Activated CD4-positive, alpha-beta T cell treated with anti-CD3 and anti-CD28 coated beads, Interleukin-2, amount 50 U/mL, for 1 hour (primary cell): ENCODE results near the gene NAA80.
"Not testable (repeated sequence)": the region's sequence is repeated elsewhere in the genome, so short reads cannot be mapped to it uniquely, and the experiment has no call there.

Experiments used
- DNase-seq: peaks from one replicate; pipeline ENCODE4 v3.0.0-alpha.2; 2020

The NAA80 gene

DNA sequence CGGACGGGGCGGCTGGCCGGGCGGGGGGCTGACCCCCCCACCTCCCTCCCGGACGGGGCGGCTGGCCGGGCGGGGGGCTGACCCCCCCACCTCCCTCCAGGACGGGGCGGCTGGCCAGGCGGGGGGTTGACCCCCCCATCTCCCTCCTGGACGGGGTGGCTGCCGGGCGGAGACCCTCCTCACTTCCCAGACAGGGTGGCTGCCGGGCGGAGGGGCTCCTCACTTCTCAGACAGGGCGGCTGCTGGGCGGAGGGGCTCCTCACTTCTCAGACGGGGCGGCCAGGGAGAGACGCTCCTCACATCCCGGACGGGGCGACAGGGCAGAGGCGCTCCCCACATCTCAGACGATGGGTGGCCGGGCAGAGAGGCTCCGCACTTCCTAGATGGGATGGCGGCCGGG is 12.8 kb upstream of the NAA80 start:
- DNase-seq, result not testable (repeated sequence)

DNA sequence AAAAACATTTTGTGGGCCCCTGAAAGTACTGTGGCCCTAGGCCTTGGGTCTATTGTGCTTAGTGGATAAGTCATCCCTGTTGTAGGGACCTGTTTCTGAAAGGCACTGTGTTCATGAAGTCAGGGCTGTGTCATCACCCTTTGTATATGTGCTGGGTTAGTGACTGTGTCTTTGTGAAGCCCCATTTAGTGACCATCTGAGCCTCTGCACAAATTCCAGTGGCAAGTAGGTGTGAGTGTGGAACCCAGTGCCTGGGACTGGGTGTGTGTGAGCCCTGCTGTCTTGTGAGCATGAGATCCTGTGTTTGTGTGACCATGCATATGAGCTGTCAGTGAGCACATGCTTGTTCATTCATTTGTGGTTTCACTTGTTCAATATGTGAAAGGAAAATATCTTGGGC is 5.4 kb upstream of the NAA80 start:
- no peak for DNase-seq

DNA sequence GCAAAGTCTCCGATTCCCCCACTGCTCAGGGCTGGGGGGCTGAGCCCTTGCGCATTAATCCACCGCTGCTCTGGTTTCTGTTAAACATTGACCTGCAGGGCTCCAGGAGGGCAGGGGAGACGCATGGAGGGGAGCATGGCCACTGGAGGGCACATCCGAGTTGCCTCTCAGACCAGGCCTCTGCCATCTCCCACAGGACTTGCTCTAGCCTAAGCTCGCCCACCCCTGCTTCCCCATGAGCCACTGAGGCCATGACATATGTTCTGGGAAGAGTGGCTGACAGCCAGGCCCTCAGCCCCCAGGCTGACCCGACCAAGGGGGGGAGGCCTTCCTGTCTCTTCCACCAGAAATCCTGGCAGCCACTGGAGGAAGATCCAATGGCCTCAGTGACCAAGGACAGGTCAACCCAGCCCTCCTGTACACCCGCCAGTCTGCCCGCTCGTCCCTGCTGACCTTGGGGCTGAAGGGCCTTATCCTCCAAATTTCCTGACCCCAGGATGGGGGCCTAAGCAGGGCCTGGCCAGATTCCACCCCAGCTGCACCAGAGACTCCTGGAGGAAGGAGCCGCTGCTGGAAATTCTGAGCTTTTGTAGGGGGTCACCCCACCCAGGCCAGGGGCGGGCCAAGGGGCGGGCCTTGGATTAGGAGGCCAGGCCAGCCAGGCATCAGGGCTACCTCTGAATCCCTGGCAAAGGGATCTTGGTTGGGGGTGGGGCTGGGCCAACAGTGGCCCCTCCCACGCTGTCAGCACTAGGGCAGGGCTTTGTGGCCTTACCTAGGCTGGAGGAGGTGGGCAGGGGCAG is 4.0 kb upstream of the NAA80 start, which contains the start of gene HYAL1:
HYAL1 (minus strand) TSS at position 562 of the 803 bp plus-strand sequence. CDS start 618 bp downstream, outside the sequence.
- no peak for DNase-seq

DNA sequence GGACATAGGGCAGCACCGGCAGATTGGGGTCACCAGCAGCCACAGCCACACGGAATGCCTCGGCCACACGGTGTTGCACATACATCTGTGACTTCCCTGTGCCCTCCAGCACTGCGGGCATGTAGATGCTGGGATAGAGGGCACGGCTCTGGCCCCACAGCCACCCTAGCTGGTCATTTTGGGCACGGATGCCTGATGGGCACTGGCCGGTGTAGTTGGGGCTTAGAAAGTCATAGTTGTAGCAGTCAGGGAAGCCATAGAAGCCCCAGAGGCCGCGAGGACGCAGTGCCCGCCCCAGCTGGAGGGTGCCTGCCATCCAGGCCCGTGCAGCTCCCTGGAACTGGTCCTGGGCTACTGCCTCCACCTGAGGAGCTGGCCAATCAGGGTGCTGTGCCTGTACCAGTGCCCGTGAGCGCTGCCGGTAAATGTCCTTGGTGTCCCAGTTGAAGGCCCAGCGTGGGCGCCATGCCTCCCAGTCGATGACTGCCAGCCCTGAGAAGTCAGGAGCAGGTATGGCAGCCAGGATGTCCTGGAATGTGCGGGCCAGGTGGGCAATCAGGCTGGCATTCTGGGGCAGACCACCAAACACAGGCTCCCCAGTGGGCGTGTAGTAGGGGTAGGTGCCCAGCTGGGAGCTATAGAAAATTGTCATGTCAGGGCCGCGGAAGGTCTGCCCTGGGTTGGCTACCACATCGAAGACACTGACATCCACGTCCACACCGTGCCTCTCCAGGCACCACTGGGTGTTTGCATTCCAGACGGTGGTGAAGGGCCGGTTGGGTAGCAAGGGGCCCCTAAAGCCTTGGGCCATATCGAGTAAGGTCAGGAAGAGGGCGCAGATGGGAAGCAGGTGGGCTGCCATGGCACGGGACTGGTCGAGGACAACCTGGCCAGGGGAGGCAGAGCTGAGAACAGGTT is 3.1 kb upstream of the NAA80 start:
- no peak for DNase-seq

DNA sequence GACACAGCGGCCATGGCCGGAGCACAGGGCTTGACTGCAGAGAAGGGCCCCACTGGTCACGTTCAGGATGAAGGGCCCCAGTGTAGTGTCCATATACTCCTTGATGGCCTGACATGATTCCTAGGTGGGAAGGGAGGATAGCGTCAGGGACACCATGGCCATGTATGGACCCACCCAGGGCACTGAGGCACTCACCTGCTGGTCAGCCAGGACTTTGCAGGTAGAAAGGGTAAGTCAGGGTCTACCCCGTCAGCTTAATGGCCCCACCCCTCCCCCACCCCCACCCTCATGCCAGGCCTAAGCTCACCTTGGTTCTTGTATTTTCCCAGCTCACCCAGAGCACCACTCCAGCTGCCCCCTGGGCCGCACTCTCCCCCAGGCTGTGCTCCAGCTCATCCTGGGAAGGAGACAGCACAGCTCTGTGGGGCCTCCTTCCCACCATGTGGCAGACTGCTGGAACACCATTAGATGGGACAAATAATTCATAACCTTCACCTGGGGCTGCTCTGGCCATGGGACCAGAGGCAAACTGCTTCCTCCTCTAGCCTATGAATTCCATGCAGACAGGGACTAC is 1.6 kb upstream of the NAA80 start:
- DNase-seq, result no peak

DNA sequence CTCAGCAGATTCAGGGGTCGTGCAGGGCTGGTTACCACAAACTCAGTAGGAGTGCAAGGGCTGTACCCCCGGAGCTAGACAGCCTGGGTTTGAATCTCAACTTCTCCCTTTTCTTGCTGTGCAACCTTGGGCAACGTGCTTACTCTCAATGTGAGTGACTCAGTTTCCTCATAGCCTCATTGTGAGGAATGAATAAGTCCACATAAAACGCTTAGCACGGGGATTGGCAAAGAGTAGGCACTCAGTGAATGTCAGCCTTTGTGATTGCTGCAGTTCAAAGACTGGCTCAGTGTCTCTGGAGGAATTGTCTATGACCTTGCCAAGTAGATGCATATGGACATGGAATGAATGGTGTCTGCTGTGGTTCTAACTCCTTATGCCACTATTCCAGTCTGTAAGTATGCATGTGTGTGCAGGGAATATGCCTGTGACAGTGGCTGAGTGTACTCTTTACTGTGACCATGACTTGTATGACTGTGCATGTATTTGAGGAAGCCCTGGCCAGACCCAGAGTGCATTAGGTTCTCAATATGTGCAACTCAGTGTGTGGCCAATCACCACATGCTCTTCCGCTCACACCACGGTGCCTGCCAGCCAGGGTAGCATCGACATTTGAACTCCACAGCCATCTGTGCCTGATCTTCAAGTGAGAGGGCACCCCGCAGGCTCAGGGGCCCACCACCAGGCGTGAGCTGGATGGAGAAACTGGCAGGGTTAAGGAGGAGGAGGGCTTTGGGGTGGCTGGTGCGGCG is 900 bp upstream of the NAA80 start:
- DNase-seq, result no peak

DNA sequence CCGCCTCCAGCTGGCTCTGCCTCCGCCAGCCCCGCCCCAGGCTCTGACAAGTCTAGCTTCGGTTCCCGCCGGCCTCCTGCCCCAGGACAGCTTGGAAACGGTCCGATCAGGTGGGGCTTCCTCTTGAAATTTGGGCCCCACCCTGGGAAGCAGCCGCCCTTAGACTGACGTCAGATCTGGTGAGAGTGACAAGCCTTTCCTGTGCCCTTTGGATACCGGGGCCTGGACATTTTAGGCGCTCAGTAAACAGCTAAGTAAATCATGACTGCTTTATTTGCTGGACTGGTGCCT is 378 bp upstream of the NAA80 start:
- DNase-seq, result no peak

DNA sequence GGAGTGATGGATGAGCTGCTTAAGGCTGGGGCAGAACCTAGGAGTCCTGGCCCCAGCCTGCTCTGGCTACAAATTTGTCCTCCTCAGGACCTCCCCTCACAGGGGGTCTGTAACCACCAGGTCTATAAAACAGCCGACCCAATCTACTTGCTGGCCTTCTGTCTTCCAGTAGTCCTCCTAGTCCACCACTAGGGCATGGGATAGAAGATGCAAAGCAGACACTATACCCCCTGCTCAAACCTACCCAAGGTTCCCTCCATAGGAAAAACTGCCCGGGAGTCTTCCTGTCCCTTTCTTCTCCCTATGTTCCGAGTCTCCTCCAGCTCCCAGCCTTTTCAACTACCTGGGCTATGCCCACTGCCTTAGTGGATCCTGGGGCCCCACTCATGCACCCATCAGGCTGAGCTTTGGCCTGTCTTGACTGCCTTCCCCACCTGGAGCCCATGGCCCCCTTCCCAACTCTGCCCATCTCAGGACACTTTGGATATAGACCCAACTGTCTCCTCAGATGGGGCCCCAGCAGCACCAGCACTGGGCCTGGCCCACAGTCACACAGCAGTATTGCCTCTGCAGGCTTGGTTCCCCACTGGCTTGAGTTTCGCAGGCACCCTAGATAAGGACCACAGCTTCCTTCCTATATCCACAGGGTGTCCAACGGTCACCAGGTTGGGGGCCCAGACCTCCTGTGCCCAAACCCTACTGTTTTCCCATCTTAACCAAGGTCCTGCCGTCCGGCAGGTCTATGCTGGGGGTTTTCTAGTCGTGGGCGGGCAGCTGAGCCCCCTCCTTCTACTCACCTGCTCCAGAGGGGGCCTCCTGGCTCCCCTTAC is 1.1 kb downstream of the NAA80 start:
- DNase-seq, result no peak

DNA sequence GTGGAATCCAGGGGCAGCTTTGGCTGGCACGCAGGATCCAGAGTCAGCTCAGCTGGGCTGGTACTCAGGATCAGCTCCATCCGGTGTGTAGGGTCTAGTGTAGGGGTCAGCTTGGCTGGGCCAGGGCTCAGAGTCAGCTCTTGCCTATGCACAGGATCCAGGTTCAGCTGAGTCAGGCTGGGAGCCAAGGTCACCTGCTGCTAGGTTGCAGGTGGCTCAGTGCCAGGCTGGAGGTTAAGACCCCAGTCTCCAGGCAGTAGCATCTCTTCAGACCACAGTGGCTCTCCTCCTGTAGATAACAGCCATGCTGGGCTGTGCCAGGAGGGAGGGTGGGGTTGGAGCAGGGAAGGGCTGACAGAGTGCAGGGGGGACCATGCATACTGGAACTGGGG is 1.8 kb downstream of the NAA80 start:
- no peak for DNase-seq

DNA sequence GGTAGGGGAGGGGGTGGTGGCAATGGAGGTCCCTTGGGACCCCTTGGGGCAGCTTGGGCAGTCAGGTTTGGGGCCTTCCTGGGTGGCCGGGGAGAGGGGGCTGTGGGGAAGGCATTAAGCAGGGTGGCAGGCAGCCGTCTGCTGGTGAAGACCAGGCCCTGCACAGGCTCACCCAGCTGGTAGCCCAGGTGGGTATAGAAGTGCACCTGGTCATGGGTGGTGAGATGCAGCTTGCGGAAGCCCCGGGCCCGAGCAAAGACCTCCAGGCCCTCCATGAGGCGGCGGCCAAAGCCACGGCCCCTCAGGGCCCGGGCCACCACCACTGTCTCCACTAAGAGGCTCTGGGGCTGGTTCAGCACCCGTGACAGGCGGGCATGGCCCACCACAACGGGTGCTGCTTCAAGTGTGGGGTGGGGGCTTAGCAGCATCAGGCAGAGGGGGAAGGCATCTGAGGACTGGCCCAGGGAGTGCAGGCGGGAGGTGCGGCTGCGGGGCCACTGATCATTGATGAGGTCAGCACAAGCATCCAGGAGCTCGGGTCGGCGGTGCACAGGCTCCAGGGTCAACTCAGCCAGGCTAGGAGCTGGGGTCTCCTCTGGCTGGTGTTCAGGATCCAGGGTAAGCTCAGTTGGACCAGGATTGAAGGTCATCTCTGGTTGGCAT is 2.4 kb downstream of the NAA80 start:
- DNase-seq, result no peak

DNA sequence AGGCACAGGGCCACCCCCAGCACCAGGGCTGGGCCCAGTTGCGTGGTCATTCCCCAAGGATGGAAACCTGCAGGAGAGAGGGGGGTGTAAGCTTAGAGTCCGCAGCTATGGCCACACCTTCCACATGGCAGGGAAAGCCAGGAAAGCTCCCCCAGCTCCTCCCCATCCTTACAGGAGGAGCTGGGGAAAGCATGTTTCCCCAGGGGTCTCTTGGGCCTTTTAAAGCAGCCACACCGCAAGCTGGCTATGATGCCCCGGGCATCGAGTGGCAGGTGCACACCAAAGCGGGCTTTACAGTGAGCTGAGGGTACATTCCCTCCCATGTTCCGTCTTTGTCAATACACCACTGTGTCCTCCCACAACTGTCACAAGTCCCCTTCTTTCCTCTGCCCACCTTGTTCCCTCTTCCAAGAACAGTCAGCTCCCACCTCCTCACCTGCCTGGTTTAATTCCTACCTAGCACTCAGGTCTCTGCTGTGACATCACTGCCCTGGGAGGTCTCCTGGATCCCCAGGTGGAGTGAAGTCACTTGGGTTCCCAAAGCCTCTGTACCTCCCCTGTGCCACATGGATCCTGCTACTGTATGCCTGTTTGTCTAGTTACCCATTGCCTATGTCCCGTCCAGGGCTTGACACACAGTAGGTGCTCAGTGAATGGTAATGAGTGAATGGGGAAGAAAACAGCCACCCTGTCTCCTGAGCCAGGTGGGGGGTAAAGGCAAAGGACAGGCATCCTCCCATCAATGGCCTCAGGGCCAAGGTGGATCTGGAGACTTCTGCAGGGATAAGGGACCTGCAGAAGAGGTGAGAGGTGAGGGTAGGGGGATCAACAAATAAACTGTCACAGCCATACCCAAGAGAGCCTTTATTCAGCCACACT is 3.4 kb downstream of the NAA80 start:
- no peak for DNase-seq

DNA sequence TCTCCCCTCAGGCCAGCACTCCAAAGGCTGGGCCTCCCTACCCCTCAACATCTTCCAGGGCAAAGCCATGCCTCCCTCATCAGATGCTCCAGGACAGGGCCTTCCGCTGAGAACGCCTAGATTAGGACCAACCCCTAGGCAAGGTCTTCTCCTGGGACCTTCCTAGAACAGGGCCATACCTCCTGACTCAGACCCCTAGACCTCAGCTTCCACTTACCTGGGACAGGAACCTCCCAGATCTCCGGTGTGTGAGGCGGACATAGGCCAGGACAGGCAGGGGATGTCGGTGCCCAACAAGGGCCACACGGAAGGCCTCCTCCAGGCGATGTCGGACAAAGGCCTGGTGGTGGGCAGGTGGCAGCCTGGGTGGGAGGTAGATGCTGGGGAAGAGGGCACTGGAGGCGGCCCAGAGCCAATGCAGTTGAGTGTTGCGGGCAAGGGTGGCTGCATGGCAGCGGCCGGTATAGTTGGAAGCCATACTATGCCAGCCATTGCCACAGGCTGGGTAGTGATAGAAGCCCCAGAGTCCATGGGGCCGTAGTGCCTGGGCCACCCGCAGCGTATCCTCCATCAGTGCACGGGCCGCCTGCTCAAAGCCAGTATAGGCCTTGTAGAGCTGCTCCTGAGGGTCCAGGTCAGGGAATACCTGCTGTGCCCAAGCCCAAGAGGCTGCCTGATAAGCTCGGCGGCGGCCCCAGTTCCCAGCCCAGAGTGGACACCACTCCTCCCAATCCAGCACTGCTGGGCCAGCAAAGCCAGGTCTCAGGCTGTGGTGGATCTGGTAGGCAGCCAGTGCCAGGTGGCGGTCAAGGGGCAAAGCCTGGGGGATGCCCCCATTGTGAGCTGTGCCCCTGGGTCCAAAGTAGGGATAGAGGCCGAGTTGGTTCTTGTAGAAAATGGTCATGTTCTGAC is 4.5 kb downstream of the NAA80 start:
- no peak for DNase-seq

DNA sequence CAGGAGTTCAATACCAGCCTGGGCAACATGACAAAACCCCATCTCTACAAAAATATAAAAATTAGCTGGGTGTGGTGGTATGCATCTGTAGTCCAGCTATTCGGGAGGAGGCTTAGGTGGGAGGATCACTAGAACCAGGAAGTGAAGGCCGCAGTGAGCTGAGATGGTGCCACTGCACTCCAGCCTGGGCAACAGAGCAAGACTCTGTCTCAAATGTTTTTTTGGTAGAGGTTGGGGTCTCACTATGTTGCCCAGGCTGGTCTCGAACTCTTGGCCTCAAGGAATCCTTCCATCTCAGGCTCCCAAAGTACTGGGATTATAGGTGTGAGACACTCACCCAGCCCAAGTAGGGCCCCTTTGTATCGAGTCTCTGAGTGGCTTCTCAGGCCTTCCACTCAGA is 5.1 kb downstream of the NAA80 start:
- DNase-seq, result no peak

DNA sequence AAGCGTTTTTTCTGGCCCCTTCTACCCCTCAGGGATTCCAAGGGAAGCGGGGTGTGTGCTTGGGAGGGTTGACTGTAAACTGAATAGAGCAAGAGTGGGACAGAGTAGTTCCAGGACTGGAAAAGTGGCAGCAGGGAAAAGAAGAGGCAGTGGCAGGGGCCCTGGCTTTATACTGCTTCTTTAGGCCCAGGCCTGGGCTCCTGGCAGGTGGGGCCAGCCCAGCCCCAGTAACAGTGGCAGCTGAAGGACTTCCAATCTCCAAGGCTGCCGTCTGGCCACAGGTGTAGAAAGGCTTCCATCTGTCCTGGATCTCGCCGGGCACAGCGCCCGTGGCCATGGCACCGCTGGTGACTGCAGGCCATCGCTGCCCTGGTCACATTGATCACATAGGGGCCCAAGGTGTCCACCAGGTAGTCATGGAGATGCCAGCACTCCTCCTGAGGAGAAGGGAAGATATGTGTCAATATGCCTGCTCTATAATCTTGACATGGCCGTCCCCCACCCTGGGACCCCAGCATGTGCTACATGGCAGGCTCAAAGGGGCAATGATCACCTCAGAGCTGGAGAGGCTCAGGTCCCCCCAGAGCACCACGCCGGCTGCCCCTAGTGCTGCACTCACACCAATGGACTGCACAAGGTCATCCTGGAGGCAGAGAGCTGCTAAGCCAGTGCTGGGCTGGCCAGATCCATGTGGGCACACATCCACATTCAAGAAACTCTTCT is 6.0 kb downstream of the NAA80 start:
- no peak for DNase-seq

DNA sequence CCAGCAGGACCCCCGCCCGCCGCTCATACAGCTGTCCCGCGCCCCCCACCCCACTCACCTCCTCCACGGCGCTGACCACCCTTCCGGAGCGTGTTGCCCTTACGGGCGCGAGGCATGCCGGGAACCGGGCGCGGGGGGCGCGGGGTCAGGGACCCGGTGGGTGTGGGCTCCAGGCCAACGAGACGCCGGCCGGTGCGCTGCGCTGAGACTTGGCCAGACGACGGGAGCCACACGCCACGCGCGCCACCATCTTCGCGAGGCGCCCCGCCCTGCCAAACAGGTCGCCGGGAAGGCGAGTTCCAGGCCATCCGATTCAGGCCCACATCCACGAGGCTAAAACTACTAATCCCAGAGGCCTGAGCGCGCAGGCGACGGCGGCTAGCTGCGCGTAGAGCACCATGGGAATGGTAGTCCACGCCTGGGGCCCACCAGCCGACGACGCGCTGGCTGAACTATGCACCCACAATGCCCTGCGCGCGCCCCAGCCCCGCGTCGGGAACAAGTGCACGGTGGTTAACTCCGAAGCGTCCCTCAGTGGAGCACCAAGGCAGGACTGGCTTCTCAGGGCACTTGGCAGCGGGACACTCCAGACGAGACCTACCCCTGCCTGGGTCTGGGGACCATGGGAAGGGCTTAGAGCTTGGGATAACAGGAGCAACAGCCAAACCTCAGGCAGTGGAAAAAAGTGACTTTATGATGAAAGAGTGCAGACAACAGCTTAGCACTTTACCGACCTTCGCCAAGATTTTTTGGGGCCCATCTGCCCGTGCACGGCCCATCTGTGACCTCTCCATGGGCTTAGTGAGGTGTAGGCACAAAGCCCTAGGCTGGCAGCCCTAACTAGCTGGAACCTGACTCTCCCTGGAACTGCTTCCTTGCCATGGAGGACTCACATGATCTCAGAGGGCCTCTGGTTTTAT is 6.8 kb downstream of the NAA80 start, which contains the start of gene IFRD2:
IFRD2 (minus strand) TSS at position 271 of the 920 bp plus-strand sequence; CDS start at position 116, 155 bp downstream.
- peak; percentile 95 for DNase-seq

DNA sequence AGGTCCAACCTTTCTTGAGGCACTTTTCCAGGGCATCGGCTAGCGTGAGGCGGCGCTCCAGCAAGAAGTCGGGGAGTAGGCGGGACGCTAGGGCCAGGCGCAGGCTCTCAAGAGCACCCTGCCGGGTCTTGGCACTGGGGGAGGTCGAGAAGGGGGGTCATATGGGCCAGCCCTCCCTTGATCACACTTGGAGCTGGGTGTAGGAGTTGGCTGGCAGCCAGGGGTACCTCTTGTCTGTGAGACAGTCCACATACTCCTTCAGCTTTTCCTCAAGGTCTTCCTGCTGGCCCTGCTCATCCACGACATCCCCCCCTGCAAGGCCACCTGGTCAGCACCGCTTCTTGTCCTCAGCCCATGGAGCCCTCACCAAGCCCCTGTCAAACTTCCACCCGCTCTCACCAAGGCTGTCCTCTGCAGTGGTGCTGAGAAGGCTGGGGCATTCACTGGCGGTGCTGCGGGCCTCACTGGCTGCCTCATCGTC is 9.0 kb downstream of the NAA80 start:
- DNase-seq, result no peak

DNA sequence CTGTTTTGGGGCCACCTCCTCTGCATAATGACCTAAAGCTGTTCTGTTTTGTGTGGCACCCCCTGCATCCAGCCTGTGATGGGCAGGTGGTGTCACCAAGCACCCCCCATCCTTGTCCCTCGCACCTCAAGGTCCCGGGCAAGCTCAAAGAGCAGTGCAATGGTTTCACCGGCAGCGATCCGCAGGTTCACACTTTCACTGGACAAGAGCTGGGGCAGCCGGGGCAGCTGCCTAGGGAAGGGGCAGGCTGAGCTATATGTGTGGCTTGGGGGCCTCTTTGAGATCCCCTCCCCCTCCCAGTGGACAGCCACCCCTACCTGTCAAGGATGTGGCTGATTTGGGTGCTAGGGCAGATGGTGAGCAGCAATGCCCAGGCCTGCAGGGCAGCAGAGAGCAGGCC is 10.1 kb downstream of the NAA80 start:
- no peak for DNase-seq
